ENCODE results near the gene SIDT1.

Gene SIDT1

DNA sequence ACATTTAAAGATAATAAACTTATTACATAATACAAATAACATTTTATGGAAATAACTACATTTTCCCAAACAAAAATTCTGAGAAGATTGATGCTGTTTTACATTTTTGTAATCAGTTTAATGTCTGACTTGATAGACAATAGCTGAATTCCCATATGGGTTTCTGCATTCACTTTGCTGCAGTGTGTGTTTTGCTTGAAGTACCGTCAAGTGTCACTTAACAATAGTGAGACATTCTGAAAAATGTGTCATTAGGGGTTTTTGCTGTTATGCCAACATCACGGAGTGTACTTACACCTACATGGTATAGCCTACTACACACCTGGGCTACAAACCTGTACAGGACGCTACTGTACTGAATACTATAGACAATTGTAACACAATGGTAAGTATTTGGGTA, 106.6 kb downstream of the SIDT1 start:
- DNase-seq: no peak

DNA sequence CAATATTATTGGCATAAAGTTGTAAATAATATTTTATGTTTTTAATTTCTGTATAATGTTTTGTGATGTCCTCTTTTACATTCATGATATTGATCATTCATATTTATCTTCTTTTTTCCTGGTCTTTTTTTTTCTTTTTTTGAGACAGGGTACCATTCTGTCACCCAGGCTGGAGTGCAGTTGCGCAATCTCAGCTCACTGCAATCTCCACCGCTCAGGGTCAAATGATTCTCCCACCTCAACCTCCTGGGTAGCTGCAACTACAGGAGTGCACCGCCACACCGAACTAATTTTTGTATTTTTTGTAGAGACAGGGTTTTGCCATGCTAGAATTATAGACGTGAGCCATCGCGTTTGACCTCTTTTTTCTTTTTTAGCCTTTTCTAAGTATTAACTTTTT, 111.2 kb downstream of the SIDT1 start:
- no peak for DNase-seq

DNA sequence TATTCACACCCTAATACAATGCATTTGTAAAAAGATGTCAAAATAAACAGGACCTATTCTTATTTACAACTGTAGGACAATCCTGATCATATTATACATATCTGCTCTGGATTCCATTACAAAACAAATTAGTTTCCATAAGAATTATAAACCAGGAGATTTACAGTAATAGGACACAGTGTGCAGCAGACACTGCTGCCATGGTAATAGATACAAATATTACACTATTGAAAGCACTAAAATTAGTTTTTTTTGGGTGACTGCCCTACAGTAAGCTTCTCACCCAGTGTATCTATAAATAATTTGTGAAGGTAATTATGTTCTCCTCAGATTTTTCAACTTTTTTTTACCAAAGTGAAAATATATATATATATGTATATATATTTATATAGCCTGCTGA, 116.2 kb downstream of the SIDT1 start:
- DNase-seq: no peak

DNA sequence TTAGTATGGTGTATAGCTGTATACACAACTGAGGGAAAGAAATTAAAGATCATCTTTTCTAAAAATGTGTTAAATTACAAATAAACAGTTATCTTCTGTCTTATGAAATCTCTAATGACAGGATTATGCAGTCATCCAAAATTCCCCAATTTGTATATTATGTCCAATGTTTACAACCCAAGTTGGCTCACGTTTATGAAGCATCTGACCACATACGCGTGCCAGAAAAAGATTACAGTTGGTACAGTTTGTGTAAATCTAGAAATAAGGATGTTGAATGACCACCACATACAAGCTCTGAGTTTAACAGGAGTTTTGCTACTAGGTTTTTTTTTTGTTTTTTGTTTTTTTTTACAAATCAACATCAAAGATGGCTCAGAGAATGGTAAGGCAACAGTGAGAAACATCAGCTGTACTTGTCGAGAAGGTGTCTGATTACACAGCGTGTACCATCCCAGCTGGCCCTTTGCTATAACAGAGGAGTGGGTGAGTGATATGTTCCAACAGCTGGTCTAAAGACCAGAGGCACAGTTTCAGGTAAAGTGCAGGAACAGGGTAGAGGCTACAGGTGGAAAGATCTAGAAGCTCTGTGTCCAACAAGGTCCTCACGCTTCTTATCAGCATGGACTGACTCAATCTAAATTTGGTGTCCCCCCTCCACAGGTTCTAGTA, 117.0 kb downstream of the SIDT1 start:
- no peak for DNase-seq

DNA sequence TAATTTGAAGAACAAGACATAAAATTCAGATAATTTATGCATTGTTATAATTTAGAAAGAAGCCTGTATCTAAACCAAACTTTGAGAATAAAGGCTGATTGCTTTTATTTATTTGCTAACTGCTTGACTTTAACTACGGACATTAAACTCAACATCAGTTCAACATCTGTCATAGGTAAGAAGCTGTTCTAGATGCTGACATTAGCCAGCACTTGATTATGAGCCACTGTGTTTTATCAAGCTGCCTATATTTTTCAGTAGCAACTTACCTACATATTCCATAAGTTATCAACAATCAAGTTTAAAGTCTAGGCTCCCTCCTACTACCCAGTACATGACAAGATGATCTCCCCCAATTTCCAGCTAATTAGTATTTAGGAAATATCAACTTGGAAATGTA, 122.0 kb downstream of the SIDT1 start:
- DNase-seq: no peak

DNA sequence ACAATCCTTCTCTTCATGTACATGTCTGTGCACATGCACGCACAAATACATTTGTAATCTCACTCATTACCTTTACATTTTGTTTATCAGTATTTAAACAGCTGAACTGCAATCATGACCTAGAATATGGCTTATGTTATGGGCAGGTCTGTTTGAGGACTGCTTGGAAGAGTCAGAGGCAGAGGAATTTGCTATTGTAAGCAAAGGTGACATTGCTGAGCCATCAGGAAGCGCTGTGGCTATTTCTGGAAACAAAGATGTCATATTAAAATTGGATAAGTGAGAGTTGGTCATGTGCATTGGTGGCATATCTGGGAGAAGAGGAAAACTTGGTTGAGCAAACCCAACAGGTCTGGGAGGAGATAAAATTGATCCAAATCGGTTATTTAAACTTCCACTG, 122.5 kb downstream of the SIDT1 start:
- no peak for DNase-seq

DNA sequence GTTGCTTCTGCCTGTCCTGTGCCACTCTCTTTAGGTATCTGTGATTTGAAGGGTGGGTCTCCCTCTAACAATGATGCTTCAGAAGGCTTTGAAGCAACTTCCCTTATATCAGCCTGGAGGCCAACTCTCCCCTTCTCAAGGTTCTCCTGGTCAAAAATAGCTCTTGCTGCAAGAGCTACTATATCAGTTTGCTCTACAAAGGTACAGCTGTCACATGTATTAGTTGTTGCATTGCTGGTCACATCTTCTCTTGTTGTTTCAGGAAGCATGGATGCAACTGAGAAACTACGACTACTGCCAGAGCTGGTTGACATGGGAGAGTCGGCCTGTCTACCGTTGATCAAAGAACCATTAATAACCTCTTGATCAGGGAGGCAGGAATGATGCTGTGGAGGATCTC, 125.8 kb downstream of the SIDT1 start:
- no peak for DNase-seq

DNA sequence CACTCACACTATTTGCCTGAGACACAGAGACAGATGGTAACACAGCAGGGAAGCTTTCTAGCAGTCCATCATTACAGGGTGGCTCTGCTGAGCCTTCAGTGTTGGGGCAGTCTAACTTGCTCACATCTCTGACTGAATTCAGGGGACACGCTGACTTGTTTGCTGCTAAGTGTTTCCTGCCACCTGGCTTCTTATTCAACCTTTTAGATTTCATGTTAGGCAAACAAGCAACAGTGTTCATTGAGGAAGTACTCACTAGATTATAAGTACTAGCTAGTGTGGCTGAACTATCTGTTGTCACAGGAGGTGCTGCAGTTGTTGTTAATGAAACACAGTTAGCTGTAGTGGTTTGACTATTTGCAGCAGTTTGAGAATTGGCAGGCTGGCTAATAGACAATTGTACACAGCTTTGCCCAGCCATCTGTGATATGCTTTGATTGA, 126.8 kb downstream of the SIDT1 start:
- DNase-seq: no peak

DNA sequence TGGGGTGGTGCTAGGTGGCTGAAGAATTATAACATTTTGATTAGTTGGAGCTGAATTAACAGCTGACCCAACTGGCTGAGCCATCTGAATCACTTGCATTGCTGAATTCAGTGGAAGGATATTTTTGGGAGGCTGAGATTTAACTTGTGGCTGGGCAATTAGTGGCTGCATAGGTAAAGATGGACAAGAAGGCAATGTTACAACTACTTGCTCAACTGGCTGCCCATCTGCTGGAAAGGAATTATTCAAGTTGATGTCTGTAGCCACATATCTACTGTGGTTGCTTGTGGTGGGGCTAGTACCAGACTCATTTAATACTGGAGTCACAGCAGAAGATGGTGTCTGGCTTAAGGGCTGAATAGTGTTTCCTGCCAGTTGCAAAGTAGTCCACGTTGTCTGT, 127.6 kb downstream of the SIDT1 start:
- no peak for DNase-seq

DNA sequence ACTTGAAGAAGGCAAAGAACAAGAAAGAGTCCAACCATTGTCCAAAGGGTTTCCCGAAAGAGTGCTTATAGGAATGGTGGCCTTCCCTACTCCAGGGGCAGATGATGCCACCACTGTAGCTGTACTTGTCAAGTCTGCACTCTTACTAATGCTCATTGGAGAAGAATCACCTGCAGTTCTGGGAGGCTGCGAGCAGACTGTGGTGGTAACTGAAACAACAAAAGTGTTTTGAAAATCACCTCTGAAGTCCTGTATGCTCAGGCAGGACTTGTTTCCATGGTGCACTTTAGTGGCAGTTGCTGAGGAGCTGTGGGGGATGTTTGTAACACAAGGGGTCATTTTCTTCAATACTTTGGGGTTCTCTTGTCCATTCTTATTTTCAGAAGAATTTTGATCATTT, 128.1 kb downstream of the SIDT1 start:
- no peak for DNase-seq

DNA sequence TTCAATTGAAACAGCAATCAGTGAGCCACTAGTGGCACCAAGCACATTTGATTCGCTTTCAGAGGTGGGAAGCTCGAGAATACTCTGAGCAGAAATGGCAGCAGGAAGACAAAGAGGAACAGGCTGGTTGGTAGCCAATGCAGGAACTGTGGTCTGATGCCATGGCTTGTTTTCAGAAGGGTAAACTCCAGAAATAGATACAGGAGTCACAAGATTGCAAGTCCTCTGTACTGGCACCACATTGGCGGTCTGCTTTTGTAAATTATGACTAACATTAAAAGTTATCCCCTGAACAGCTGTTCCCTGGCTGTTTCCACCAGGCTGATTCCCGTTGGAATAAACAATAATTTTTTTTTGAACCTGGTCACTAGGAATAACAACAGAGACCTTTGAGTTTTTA, 128.5 kb downstream of the SIDT1 start:
- DNase-seq: no peak

DNA sequence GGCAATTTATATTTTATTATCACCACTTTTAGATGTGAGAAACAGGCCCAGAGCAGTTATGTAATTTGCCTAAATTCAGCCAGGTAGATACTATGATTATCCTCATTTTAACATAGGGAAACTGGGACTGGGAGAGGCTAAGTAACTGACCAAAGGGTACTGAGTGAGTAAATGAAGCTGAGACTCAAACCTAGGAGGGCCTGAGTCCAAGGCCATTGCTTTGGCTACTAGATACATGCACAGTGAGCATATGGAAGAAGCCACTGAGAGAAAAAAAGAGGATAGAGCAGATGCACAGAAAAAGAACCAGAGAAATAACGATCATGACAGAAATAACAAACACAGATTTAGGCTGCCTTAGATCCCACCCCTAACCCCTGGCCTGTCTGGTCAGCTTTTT, 130.5 kb downstream of the SIDT1 start:
- DNase-seq: no peak

DNA sequence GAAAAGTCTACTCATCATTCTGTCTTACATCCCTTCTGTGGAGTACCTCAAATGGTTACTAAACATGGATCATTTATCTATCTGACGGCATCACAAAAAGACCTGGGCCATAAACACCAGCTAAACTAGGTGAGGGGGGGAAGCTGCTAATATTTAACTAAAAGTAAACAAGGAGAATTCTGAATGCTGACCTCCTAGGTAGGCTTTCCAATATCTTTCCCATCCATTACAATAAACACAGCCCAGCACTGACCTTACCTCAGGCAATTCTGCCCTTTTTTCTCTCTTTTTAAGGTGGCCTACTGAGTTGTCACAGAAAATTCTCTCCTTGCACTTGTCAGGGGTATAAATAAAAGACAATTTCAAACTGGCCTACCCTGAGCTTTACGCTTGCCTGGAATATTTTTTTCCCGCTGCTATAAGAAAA, 131.0 kb downstream of the SIDT1 start:
- DNase-seq: no peak

DNA sequence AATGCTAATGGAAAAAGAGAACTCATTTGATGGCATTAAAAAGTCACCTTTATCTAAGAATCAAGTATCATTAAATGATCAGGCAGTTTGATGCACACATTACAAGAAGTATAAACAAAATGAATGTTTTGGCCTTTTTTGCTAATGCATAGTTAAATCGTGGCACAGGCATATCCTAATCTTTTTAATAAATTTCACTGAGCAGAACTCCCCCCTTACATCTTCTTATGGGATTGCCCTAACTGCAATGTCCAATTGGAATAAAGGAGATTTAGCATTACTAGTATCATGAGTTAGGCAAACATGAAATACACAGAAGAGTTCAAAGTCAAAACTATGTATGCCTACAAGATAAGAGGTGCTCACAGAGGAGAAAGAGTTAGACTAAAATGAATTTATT, 131.4 kb downstream of the SIDT1 start:
- no peak for DNase-seq

DNA sequence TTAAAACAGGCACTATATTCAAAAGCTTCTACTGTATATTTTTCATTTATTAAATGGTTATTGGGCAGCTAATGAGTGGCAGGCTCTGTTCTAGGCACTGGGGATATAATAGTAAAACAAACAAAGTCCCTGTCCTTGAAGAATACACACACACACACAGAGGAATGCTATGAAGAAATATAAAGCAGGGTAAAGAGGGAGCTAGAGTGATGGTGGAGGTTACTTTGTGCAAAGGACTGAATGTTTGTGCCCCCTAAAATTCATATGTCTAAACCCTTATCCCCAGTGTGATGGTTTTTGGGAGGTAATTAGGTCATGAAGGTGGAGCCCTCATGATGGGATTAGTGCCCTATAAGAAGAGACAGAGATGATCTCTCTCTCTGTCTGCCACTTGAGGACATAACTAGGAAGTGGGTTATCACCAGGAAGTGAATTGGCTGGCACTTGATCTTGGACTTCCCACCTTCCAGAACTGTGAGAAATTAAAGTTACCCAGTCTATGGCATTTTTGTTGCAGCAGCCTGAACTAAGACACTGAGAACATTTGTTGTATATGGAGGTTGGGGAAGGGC, 132.3 kb downstream of the SIDT1 start:
- no peak for DNase-seq

DNA sequence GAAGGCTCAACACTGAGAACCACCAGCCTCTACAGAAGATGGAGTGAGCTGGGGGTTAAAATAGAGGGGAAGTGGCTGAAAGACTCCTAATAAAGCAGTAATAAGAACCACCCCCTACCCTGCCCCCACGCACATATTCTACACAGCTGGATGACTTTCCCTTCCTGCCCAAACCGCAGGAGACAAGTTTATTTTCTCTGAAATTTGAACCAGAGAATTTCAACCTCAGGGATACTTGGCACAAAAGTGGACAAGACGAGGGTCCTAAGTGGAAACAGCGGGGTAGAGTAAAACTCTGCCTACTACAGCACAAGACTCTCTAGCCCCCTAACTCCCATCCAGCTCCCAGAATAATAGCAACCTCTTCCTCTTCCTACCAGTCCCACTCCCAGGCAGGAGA, 135.7 kb downstream of the SIDT1 start:
- no peak for DNase-seq

DNA sequence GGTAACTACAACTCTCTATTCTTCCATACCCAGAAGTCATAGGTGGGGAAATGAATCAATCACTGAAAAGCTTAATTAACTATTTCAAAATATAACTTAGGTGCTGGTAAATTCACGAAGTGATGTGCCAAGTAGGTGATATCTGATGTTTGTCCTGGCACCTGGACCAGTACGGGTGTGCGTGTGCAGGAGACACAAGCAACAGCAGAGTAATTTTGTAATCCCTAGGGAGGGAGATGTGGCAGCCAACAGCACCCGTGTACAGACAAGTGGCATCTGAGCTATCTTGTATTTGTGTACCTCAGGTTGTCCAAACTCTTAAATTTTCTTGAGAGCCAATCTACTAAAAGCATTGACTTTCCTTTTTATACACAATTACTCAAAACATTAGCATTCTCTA, 141.2 kb downstream of the SIDT1 start:
- no peak for DNase-seq

DNA sequence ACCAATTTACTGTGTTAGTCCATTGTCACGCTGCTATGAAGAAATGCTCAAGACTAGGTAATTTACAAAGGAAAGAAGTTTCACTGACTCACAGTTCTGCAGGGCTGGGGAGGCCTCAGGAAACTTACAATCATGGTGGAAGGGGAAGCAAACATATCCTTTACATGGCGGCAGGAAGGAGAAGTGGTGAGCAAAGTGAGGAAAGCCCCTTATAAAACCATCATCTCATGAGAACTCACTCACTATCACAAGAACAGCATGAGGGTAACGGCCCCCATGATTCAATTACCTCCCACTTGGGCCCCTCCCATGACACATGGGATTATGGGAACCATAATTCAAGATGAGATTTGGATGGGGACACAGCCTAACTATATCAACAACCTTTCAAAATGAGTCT, 143.9 kb downstream of the SIDT1 start:
- no peak for DNase-seq

DNA sequence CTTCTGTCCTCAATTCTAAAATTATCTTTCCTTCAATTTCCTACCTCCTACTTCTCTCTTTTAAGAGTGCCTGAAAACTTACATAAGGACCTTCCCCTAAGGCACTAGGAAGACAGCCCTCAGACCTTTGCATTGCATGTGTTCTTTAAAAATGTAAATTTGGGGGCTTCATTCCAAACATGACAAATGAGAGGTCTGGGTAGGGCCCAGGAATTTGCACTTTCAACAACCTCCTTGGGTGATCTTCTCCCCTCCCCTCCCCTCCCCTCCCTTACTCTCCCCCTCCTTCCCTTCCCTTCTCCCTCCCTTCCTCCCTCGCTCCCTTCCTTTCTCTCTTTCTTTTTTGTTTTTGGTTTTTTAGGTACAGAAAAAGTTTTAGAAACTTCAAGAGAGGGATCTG, 145.4 kb downstream of the SIDT1 start:
- DNase-seq: no peak

DNA sequence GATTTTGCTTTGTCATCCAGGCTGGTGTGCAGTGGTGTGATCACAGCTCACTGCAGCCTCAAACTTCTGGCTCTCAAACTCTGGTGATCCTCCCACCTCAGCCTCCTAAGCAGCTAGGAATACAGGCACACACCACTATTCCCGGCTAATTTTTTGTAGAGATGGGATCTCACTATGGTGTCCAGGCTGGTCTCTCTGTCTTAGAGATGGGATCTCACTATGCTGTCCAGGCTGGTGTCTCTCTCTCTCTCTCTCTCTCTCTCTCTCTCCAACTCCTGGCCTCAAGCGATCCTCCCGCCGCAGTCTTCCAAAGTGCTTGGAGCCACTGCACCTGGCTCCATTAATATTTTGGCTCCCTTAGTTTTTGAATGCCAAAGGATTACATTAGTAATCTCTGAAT, 146.4 kb downstream of the SIDT1 start:
- DNase-seq: no peak
